Gastroesophageal sphincter (tissue), 4 donors: ENCODE results near the gene FSHR. TPM values are rescaled to one million over a fixed set of nuclear protein-coding genes. Genes with fewer than 3 reads are reported as not detected.

Experiments
- ATAC-seq: fragments of 150-250 bp; one replicate; pipeline ENCODE4 v1.9.1; 2016; ENCODE audit warnings: mild to moderate bottlenecking, moderate library complexity
- H3K27ac ChIP-seq, 4 donors: fragments of 200-600 bp; sonication (generic) in 3 of 4; 1 replicate in 3 of 4; 2 replicates in 1 of 4; pipeline ENCODE4 v1.5.1; 2016 to 2019
- H3K27me3 ChIP-seq: fragments of 200-600 bp; sonication (generic); one replicate; pipeline ENCODE4 v1.5.1; 2019
- H3K36me3 ChIP-seq, 2 donors: fragments of 200-600 bp; sonication (generic); one replicate each; pipeline ENCODE4 v1.5.1; 2019; ENCODE audit warnings: control low read depth in 1 of 2
- H3K4me1 ChIP-seq, 3 donors: fragments of 200-600 bp; sonication (generic); 1 replicate in 2 of 3; 2 replicates in 1 of 3; pipeline ENCODE4 v1.5.1; 2016 to 2019; ENCODE audit warnings: control low read depth in 2 of 3
- H3K4me3 ChIP-seq, 2 donors: fragments of 200-600 bp; sonication (generic); one replicate each; pipeline ENCODE4 v1.5.1; 2019; ENCODE audit warnings: mild to moderate bottlenecking in 1 of 2, moderate library complexity in 1 of 2
- H3K9me3 ChIP-seq, 3 donors: fragments of 200-600 bp; sonication (generic); one replicate each; pipeline ENCODE4 v1.5.1; 2017 to 2019; ENCODE audit warnings: control low read depth in 2 of 3
- EP300 ChIP-seq: sonication (generic); formaldehyde crosslinking; IDR thresholded peaks from one replicate; pipeline ENCODE4 v1.6.1; 2017; ENCODE audit warnings: antibody characterized with exemption, mild to moderate bottlenecking
- POLR2A ChIP-seq, 2 donors: fragments of 450-650 bp; IDR thresholded peaks; one replicate each; pipeline ENCODE4 v1.6.1; 2017; ENCODE audit warnings: antibody characterized with exemption in 2 of 2, mild to moderate bottlenecking in 2 of 2, moderate library complexity in 1 of 2
- POLR2AphosphoS5 ChIP-seq: sonication (generic); formaldehyde crosslinking; IDR thresholded peaks from one replicate; pipeline ENCODE4 v1.6.1; 2017; ENCODE audit warnings: antibody characterized with exemption
- WGBS, 2 donors: methylation state at CpG; one replicate each; pipeline ENCODE4 v1.1.5; 2018; ENCODE audit warnings: low coverage in 1 of 2; 5-methylcytosine and 5-hydroxymethylcytosine counted together
- total RNA-seq, 4 donors: library from RNA; depleted of rRNA; stranded (reverse); fragments of >200 nt; gene quantifications; one replicate each; pipeline ENCODE4 v1.1.0, GENCODE V29; 2016
- TF ChIP-seq, protein P1 (sequence below), 4 experiments: fragments of 200-600 bp in 2 of 4; fragments of 450-650 bp in 2 of 4; sonication (generic) in 1 of 4; IDR thresholded peaks; one replicate each; pipeline ENCODE4 v1.5.1; 2017 to 2019; ENCODE audit warnings: antibody characterized with exemption in 4 of 4, mild to moderate bottlenecking in 2 of 4, moderate library complexity in 2 of 4

FSHR gene
- total RNA-seq, 4 donors from 2014 or later = not detected

DNA sequence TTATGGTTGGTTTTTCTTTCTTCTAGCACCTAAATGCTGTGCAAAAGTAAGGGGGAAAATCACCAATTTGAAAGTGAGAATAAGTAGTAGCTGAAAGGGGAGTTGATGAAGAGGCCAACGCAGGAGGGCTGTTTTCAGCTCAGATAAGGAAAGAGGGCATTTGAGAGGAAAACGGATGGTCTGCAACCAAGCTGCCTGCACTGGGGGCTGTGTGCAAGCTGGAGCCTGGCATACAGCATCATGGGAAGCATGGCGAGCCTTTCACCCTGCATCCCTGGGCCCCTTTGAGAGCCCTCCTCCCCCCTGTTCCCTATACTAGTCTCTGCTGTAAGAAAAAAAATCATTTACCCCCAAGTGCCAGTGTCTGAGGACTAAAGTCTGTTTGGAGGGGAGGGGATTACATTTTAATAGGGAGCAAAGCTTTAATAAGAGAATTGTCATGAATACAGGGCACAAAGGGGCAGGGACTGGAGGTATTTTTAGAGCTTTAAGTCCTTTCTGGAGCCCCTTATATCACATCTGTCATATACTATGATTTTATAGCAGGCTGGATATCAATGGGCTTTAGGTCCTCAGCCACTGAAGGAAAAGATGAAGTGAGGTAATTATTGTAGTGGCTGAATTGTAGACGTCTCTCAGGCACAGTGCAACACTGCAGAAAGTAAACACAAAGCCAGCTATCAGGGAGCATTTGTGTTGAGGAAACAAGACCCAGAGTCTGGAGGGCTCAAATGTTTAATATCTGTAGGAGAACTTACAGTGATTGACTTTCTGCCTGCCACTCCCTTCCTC, 120.7 kb downstream of the FSHR start:
- TF ChIP-seq, protein P1, sequence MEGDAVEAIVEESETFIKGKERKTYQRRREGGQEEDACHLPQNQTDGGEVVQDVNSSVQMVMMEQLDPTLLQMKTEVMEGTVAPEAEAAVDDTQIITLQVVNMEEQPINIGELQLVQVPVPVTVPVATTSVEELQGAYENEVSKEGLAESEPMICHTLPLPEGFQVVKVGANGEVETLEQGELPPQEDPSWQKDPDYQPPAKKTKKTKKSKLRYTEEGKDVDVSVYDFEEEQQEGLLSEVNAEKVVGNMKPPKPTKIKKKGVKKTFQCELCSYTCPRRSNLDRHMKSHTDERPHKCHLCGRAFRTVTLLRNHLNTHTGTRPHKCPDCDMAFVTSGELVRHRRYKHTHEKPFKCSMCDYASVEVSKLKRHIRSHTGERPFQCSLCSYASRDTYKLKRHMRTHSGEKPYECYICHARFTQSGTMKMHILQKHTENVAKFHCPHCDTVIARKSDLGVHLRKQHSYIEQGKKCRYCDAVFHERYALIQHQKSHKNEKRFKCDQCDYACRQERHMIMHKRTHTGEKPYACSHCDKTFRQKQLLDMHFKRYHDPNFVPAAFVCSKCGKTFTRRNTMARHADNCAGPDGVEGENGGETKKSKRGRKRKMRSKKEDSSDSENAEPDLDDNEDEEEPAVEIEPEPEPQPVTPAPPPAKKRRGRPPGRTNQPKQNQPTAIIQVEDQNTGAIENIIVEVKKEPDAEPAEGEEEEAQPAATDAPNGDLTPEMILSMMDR (IDR thresholded peaks at IDR 0.05) = no peak
- TF ChIP-seq POLR2A (IDR thresholded peaks at IDR 0.05) (no peak), POLR2AphosphoS5 (no peak), EP300 (no peak)
- Histone ChIP-seq H3K27ac (no peak overlapping the region), H3K4me1 (no peaks in the 10 kb centered on the region), H3K36me3 (no peaks in the 10 kb centered on the region), H3K4me3 (no peak overlapping the region), H3K27me3 (no peaks in the 10 kb centered on the region), H3K9me3 (no peaks in the 10 kb centered on the region)
- 56 to 58% methylated on average over 4 of the region's 4 CpGs for WGBS, 2 donors
- ATAC-seq = no peak

DNA sequence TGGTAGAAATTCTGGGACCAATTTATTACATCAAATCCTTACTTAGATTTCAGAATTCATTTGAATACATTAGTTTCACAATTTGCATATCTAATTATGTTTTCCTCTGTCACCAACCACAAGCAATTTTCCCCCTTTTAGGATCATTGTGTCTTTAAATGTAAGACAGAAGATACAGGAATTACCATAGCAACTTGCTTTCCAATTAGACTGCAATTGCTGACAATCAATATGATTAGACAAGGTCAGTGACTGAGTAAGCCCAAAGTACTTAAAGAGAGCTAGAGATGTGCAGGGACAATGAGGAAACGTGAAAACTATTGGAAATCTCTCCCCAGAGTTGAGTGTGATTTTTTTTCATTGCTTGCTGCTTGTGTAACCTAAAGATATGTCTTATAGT, 121.4 kb downstream of the FSHR start:
- no peak overlapping the region for H3K4me3 ChIP-seq
- H3K27ac ChIP-seq = no peak overlapping the region
- H3K36me3 ChIP-seq = no peaks in the 10 kb centered on the region
- no peaks in the 10 kb centered on the region for H3K9me3 ChIP-seq
- no peaks in the 10 kb centered on the region for H3K4me1 ChIP-seq
- no peak for ATAC-seq
- TF ChIP-seq POLR2AphosphoS5 (no peak), EP300 (no peak), POLR2A (IDR thresholded peaks at IDR 0.05) (no peak)
- TF ChIP-seq, protein P1 (IDR thresholded peaks at IDR 0.05) = no peak
- no peaks in the 10 kb centered on the region for H3K27me3 ChIP-seq
- 54 to 56% methylated on average over 1 of the region's 1 CpG for WGBS, 2 donors

DNA sequence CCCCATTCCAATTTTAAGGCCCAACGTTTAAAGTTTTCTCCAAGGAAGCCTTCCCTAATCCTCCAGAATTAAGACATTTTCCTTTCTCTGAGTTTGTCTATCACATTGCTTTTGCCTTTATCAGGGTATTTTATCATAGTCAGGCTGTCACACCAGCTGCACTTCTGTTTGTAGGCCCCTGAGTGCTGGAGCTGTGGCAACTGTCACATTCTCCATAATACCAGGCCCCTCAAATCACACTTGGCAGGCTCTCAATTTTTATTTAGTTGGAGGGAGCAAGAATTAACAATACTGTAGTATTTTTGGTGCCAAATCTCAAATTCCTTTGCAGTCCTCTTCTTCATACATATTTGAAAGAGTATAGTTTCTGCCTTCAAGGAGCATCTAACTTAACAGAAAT, 122.2 kb downstream of the FSHR start:
- H3K4me3 ChIP-seq = no peak overlapping the region
- WGBS, 2 donors = 44 to 64% methylated on average over 1 of the region's 1 CpG
- no peaks in the 10 kb centered on the region for H3K27me3 ChIP-seq
- no peaks in the 10 kb centered on the region for H3K4me1 ChIP-seq
- H3K27ac ChIP-seq = no peak overlapping the region
- H3K9me3 ChIP-seq = no peaks in the 10 kb centered on the region
- ATAC-seq = no peak
- H3K36me3 ChIP-seq = no peaks in the 10 kb centered on the region
- TF ChIP-seq POLR2AphosphoS5 (no peak), EP300 (no peak), POLR2A (IDR thresholded peaks at IDR 0.05) (no peak)
- TF ChIP-seq, protein P1 (IDR thresholded peaks at IDR 0.05) = no peak

DNA sequence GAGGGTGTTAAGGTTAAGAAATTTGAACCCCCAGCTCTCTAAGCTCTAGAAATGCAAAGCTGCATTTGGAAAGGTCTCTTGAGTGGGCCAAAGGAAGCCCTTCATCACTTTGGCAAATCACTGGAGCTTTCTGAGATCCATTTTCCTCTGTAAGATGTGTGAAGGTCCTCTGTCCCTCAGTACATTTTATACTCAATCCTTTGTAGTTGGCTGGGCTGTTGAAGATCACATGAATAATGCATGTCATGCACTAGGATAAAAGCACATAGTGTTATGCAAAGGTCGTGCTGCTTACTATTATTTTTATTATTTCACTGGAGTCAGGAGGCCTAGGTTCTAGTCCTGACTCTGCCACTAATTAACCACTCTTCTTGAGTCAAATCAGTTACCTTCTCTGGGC, 124.9 kb downstream of the FSHR start:
- TF ChIP-seq, protein P1 (IDR thresholded peaks at IDR 0.05) = no peak
- TF ChIP-seq POLR2AphosphoS5 = no peak
- no peak for TF ChIP-seq POLR2A (IDR thresholded peaks at IDR 0.05)
- TF ChIP-seq EP300 = no peak
- H3K4me1 ChIP-seq = no peaks in the 10 kb centered on the region
- ATAC-seq = no peak
- 58 to 67% methylated on average over 1 of the region's 1 CpG for WGBS, 2 donors
- H3K9me3 ChIP-seq = no peaks in the 10 kb centered on the region
- H3K36me3 ChIP-seq = no peaks in the 10 kb centered on the region
- no peaks in the 10 kb centered on the region for H3K27me3 ChIP-seq
- no peak overlapping the region for H3K4me3 ChIP-seq
- no peak overlapping the region for H3K27ac ChIP-seq

DNA sequence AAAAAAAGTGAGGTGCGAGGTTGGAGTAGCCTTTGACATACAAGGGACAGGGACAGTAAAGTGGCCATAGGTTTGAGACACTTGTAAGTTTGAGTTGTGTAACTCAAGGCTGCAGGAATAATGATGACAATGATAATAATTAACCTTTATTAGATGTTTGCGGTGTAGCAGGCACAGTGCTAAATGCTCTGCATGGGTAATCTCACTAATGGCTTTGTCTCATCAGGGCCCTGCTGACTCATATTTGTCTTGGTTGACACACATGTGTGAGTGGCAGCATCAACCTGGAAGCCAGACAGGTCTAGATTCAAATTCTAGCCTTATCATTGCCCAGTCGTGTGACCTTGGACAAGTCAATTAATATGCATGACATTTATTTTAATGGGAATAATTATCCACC, 126.2 kb downstream of the FSHR start:
- no peaks in the 10 kb centered on the region for H3K9me3 ChIP-seq
- no peak overlapping the region for H3K4me3 ChIP-seq
- TF ChIP-seq POLR2AphosphoS5 (no peak), POLR2A (IDR thresholded peaks at IDR 0.05) (no peak), EP300 (no peak)
- TF ChIP-seq, protein P1 (IDR thresholded peaks at IDR 0.05) = no peak
- no peaks in the 10 kb centered on the region for H3K27me3 ChIP-seq
- no peak for ATAC-seq
- WGBS, 2 donors = 94 to 100% methylated on average over 2 to 3 of the region's 3 CpGs
- H3K36me3 ChIP-seq = no peaks in the 10 kb centered on the region
- no peak overlapping the region for H3K27ac ChIP-seq
- no peaks in the 10 kb centered on the region for H3K4me1 ChIP-seq
